Measurements from ENCODE around the gene LRP11. TPM values are rescaled to one million over a fixed set of nuclear protein-coding genes. Genes with fewer than 3 reads are reported as not detected.

LRP11 gene
- total and polyA plus RNA-seq, 10 of the 15 experiments (the other 5 are each of a cell fraction or from before 2014, with no cell fraction given): under 0.01 to 0.23 (median 0.03) TPM; not detected in 6

- TF ChIP-seq E2F4 (IDR thresholded peaks at IDR 0.05; ENCODE audit: low read depth, low read length) (no peak), TARDBP (IDR thresholded peaks at IDR 0.05; ENCODE audit: borderline replicate concordance) (no peak), RAD21 (IDR thresholded peaks at IDR 0.05; ENCODE audit: insufficient read depth, low read depth, low read length) (no peak), TCF7 (IDR thresholded peaks at IDR 0.05; ENCODE audit: borderline replicate concordance) (no peak), IRF4 (IDR thresholded peaks at IDR 0.05; ENCODE audit: low read depth, low read length) (no peak), CEBPB (IDR thresholded peaks at IDR 0.05; ENCODE audit: borderline replicate concordance in 1 of 2, low read depth in 2 of 2, low read length in 2 of 2) (no peak), ZNF384 (IDR thresholded peaks at IDR 0.05; ENCODE audit: borderline replicate concordance, low read depth, low read length) (no peak), KDM1A (IDR thresholded peaks at IDR 0.05; ENCODE audit: borderline replicate concordance) (no peak), ZBED1 (IDR thresholded peaks at IDR 0.05; ENCODE audit: borderline replicate concordance) (no peak)
These were observed 35.9 kb upstream of the LRP11 start (continued) for GRCh38 chr6:149899926-149900619.

DNA sequence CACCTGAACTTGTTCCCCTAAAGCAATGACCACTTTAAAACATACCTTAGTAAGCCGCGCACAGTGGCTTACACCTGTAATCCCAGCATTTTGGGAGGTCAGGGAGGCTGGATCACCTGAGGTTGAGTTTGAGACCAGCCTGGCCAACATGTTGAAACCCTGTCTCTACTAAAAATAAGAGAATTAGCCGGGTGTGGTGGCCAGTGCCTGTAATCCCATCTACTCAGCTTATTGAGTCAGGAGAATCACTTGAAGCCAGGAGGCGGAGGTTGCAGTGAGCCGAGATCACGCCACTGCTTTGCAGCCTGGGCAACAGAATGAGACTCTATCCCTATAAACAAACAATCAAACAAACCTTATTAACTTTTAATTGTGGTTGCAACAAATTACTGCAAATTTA is 35.3 kb upstream of the LRP11 start:
- Histone ChIP-seq H2AFZ (ENCODE audit: control insufficient read depth, low read depth, low read length) (no peak overlapping the region), H3K4me2 (ENCODE audit: control insufficient read depth, insufficient read depth) (no peak overlapping the region), H3K27ac (ENCODE audit: control insufficient read depth, insufficient read depth) (no peak overlapping the region), H3K36me3 (ENCODE audit: control insufficient read depth in 2 of 2, insufficient read depth in 2 of 2, low read length in 1 of 2) (no peaks in the 10 kb centered on the region), H3K27me3 (replicated peaks in 1 of 2; ENCODE audit: control insufficient read depth in 2 of 2, insufficient read depth in 2 of 2, low read length in 1 of 2) (peaks cover 3 to 8% of the 10 kb centered on the region in 2 experiments; a peak in 2 of 4 replicates), H3K4me3 (no peak overlapping the region), H3K4me1 (ENCODE audit: control insufficient read depth, insufficient read depth, low read length) (no peaks in the 10 kb centered on the region), H4K20me1 (ENCODE audit: control insufficient read depth, insufficient read depth) (no peaks in the 10 kb centered on the region), H3K79me2 (ENCODE audit: control insufficient read depth, insufficient read depth, low read length) (no peaks in the 10 kb centered on the region), H3K9ac (ENCODE audit: control insufficient read depth, insufficient read depth, low read length) (no peak overlapping the region), H3K9me3 (replicated peaks; ENCODE audit: control insufficient read depth, insufficient read depth, low read length) (no peaks in the 10 kb centered on the region)
- no TSS peak for BruUV-seq (replicated peaks)
- 60% methylated on average over 6 of the region's 6 CpGs for WGBS (ENCODE audit: insufficient coverage, insufficient replicate concordance, low lambda C conversion rate, missing lambda C conversion rate)
- in situ Hi-C loops (cut with MboI) (no loop called here), intact Hi-C loops (cut with micrococcal nuclease; ENCODE audit: unreplicated experiment) (no loop called here)
- POLR2A ChIA-PET: no interaction called here
- RAD21 ChIA-PET (ENCODE audit: unreplicated experiment): no interaction called here
- SMC1A ChIA-PET (ENCODE audit: uncharacterized antibody, unreplicated experiment): no interaction called here
- CTCF ChIA-PET: no interaction called here
- ATAC-seq (no peak), DNase-seq (ENCODE audit: low read depth, low spot score) (no peak), FAIRE-seq (no peak)
- no peak for TF ChIP-seq MEF2B (IDR thresholded peaks at IDR 0.05; ENCODE audit: partially characterized antibody, poor library complexity, severe bottlenecking)
- TF ChIP-seq PAX8 (IDR thresholded peaks at IDR 0.05): no peak
- TF ChIP-seq SMAD1 (IDR thresholded peaks at IDR 0.05; ENCODE audit: low read depth, partially characterized antibody): no peak
- TF ChIP-seq IKZF1 (conservative IDR thresholded peaks at IDR 0.05): no peak
- TF ChIP-seq, protein P1, sequence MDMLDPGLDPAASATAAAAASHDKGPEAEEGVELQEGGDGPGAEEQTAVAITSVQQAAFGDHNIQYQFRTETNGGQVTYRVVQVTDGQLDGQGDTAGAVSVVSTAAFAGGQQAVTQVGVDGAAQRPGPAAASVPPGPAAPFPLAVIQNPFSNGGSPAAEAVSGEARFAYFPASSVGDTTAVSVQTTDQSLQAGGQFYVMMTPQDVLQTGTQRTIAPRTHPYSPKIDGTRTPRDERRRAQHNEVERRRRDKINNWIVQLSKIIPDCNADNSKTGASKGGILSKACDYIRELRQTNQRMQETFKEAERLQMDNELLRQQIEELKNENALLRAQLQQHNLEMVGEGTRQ (IDR thresholded peaks at IDR 0.05; ENCODE audit: borderline replicate concordance, low read depth, low read length): no peak
- TF ChIP-seq IKZF2 (IDR thresholded peaks at IDR 0.05): no peak
- TF ChIP-seq EZH2 (IDR thresholded peaks at IDR 0.05; ENCODE audit: borderline replicate concordance, control insufficient read depth, low read depth, low read length): no peak
- no peak for TF ChIP-seq RELB (IDR thresholded peaks at IDR 0.05; ENCODE audit: low read depth)
- no peak for TF ChIP-seq SMARCA5 (IDR thresholded peaks at IDR 0.05)
- no peak for TF ChIP-seq TAF1 (IDR thresholded peaks at IDR 0.05; ENCODE audit: borderline replicate concordance, low read depth, low read length)
- TF ChIP-seq TCF7 (IDR thresholded peaks at IDR 0.05; ENCODE audit: borderline replicate concordance): no peak
- TF ChIP-seq ZNF217 (IDR thresholded peaks at IDR 0.05): no peak
- no peak for TF ChIP-seq BMI1 (IDR thresholded peaks at IDR 0.05; ENCODE audit: borderline replicate concordance)
- TF ChIP-seq RCOR1 (conservative IDR thresholded peaks at IDR 0.05; ENCODE audit: low read depth, low read length): no peak
